ENCODE data around the gene GAS6.

DNA sequence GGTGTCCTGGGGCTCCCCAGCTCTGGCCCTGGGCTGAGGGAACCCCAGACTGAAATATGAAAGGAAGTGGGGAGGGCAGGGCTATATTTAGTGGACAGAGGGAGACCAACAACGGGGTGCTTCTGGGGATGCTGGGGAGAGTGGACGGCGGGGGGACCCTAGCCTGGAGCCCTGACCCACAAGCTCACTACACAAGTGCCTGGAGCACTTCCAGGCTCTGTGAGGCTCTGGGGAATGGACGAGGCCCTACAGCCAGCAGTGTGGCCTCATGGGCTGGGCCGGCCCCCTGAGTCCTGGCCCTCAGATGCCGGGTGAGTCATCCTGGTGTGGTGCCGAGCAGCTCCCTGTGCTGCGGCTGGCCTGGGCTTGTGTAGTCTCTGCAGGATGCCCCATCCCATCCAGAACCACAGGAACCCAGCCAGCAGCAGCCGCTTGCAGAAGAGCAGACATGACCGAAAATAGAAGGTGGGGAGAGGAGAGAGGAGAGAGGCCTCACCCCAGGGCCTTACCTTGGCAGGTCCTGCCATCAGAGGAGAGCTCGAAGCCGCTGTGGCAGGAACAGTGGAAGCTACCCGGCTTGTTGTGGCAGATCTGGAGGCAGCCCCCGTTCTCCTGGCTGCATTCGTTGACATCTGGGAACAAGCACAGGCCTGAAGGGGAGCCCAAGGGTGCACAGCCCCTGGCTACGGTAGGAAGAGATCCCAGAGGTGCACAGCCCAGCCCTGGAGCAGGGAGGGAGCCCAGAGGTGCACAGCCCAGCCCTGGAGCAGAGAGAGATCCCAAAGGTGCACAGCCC lies 26.1 kb downstream of the GAS6 start:
- TF ChIP-seq, protein P1, sequence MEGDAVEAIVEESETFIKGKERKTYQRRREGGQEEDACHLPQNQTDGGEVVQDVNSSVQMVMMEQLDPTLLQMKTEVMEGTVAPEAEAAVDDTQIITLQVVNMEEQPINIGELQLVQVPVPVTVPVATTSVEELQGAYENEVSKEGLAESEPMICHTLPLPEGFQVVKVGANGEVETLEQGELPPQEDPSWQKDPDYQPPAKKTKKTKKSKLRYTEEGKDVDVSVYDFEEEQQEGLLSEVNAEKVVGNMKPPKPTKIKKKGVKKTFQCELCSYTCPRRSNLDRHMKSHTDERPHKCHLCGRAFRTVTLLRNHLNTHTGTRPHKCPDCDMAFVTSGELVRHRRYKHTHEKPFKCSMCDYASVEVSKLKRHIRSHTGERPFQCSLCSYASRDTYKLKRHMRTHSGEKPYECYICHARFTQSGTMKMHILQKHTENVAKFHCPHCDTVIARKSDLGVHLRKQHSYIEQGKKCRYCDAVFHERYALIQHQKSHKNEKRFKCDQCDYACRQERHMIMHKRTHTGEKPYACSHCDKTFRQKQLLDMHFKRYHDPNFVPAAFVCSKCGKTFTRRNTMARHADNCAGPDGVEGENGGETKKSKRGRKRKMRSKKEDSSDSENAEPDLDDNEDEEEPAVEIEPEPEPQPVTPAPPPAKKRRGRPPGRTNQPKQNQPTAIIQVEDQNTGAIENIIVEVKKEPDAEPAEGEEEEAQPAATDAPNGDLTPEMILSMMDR (IDR thresholded peaks at IDR 0.05), result no peak
- no peak for TF ChIP-seq POLR2A (IDR thresholded peaks at IDR 0.05)
- peak; percentile 85 for TF ChIP-seq POLR2AphosphoS5 (IDR thresholded peaks at IDR 0.05)
- no peak for TF ChIP-seq EP300 (IDR thresholded peaks at IDR 0.05)

Measured in gastroesophageal sphincter (tissue), 3 donors.